ENCODE results near the gene CACNA1A.
"Not testable (repeated sequence)": the region's sequence is repeated elsewhere in the genome, so short reads cannot be mapped to it uniquely, and the experiment has no call there.

The CACNA1A gene

GRCh38 chr19:13207237-13207845 is 298.9 kb downstream of the CACNA1A start:
- DNase-seq (ENCODE audit: low spot score): no peak

- DNase-seq (ENCODE audit: low spot score): no peak
These were observed 299.7 kb downstream of the CACNA1A start for GRCh38 chr19:13206587-13206986.

- DNase-seq (ENCODE audit: low spot score): not testable (repeated sequence)
These were observed 304.2 kb downstream of the CACNA1A start for GRCh38 chr19:13202112-13202511.

- DNase-seq (ENCODE audit: low spot score): no peak
These were observed 307.6 kb downstream of the CACNA1A start for GRCh38 chr19:13198634-13199033.

GRCh38 chr19:13195678-13196077 is 310.6 kb downstream of the CACNA1A start:
- peak; percentile 31 for DNase-seq (ENCODE audit: low spot score)

- no peak for DNase-seq (ENCODE audit: low spot score)
These were observed 315.3 kb downstream of the CACNA1A start for GRCh38 chr19:13190781-13191540.

- DNase-seq (ENCODE audit: low spot score): no peak
These were observed 316.7 kb downstream of the CACNA1A start for GRCh38 chr19:13189600-13189999.

- no peak for DNase-seq (ENCODE audit: low spot score)
These were observed 318.9 kb downstream of the CACNA1A start for GRCh38 chr19:13187419-13187818.

- not testable (repeated sequence) for DNase-seq (ENCODE audit: low spot score)
These were observed 319.6 kb downstream of the CACNA1A start for GRCh38 chr19:13186688-13187087.

GRCh38 chr19:13185763-13186657 is 320.3 kb downstream of the CACNA1A start:
- peak; percentile 24 for DNase-seq (ENCODE audit: low spot score)

- not testable (repeated sequence) for DNase-seq (ENCODE audit: low spot score)
These were observed 321.4 kb downstream of the CACNA1A start for GRCh38 chr19:13184926-13185325.

- no peak for DNase-seq (ENCODE audit: low spot score)
These were observed 324.4 kb downstream of the CACNA1A start for GRCh38 chr19:13181747-13182388.

- not testable (repeated sequence) for DNase-seq (ENCODE audit: low spot score)
These were observed 328.0 kb downstream of the CACNA1A start for GRCh38 chr19:13178291-13178690.

GRCh38 chr19:13177584-13177983 is 328.7 kb downstream of the CACNA1A start:
- DNase-seq (ENCODE audit: low spot score): not testable (repeated sequence)

GRCh38 chr19:13176345-13176744 is 329.9 kb downstream of the CACNA1A start:
- DNase-seq (ENCODE audit: low spot score): no peak

- DNase-seq (ENCODE audit: low spot score): no peak
These were observed 333.0 kb downstream of the CACNA1A start for GRCh38 chr19:13173139-13173737.

- DNase-seq (ENCODE audit: low spot score): peak; percentile 44
These were observed 333.7 kb downstream of the CACNA1A start for GRCh38 chr19:13172346-13173138.

GRCh38 chr19:13171146-13171545 is 335.1 kb downstream of the CACNA1A start:
- DNase-seq (ENCODE audit: low spot score): no peak

- no peak for DNase-seq (ENCODE audit: low spot score)
These were observed 336.5 kb downstream of the CACNA1A start for GRCh38 chr19:13169769-13170168.

GRCh38 chr19:13166151-13166550 is 340.1 kb downstream of the CACNA1A start:
- not testable (repeated sequence) for DNase-seq (ENCODE audit: low spot score)
